Frontal cortex (tissue), 4 donors: ENCODE measurements around the gene CLPSL2. TPM values are rescaled to one million over a fixed set of nuclear protein-coding genes. Genes with fewer than 3 reads are reported as not detected.

ENCODE experiments used
- DNase-seq, 2 donors: peaks; one replicate each; pipeline ENCODE4 v3.0.0; 2012; ENCODE audit warnings: low spot score in 2 of 2
- FAIRE-seq: peaks from 2 replicates; lab custom pipeline; 2012; peaks lifted over from hg19 to GRCh38; lab: Jason Lieb, UNC
- total RNA-seq: library from RNA; depleted of rRNA; stranded (reverse); fragments of >200 nt; gene quantifications from one replicate; pipeline ENCODE4 v1.2.3, GENCODE V29; 2014
- donor health status: control.
- donor health status: control.
- donor health status: control.

The CLPSL2 gene
- total RNA-seq, 1 donor from 2014 or later: not detected

DNA sequence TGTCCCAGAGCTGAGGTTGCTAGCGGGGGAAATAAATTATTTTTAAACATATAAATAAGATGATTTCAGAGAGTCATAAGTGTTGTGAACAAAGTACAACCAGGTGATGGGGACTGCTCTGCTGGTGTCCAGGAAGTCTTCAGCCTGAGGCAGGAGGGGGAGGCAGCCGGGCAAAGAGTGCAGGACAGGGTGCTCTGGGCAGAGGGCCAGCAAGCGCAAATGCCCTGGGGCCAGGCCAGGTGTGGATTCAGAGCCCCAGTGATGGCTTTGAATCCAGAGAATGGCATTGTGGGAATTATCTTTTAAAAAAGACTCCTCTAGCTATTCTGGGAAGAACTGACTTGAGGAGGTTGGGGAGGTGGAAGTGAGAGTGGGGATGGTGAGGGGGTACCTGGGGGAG, 6.0 kb downstream of the CLPSL2 start:
- FAIRE-seq: no peak
- no peak for DNase-seq

DNA sequence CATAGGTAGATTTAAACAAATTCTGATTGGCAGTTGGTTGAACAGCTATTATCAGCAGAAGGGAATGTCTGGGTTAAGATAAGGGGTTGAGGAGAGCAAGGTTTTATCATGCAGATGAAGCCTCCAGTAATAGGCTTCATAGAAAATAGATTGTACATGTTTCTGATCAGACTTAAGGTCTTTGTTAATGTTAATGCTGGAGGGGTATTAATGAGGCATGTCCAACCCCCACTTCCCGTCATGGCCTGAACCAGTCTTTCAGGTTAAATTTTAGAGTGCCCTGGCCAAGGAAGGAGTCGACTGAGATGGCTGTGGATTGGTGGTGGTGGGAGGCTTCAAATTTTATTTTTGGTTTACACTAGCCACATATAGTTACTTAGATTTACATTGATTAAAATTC, 7.8 kb downstream of the CLPSL2 start:
- DNase-seq (no peak), FAIRE-seq (no peak)

- DNase-seq: no peak
- no peak for FAIRE-seq
These were observed 9.9 kb downstream of the CLPSL2 start for GRCh38 chr6:35786272-35786671.

DNA sequence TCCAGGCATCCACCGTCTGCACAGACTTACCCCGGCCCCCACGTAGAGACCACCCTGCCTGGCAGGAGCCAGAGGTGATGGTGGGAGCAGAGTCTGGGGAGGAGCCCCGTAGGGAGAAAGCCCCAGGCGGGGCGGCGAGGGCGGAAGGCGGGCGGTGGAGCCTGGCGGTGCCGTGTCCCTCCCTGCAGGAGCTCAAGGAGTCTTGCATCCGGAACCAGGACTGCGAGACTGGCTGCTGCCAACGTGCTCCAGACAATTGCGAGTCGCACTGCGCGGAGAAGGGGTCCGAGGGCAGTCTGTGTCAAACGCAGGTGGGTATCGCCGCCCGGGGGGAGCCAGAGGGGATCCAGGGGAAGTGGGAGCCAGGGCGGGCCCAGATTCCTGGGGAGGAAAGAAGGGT, 10.4 kb downstream of the CLPSL2 start:
- FAIRE-seq (no peak), DNase-seq (no peak)

DNA sequence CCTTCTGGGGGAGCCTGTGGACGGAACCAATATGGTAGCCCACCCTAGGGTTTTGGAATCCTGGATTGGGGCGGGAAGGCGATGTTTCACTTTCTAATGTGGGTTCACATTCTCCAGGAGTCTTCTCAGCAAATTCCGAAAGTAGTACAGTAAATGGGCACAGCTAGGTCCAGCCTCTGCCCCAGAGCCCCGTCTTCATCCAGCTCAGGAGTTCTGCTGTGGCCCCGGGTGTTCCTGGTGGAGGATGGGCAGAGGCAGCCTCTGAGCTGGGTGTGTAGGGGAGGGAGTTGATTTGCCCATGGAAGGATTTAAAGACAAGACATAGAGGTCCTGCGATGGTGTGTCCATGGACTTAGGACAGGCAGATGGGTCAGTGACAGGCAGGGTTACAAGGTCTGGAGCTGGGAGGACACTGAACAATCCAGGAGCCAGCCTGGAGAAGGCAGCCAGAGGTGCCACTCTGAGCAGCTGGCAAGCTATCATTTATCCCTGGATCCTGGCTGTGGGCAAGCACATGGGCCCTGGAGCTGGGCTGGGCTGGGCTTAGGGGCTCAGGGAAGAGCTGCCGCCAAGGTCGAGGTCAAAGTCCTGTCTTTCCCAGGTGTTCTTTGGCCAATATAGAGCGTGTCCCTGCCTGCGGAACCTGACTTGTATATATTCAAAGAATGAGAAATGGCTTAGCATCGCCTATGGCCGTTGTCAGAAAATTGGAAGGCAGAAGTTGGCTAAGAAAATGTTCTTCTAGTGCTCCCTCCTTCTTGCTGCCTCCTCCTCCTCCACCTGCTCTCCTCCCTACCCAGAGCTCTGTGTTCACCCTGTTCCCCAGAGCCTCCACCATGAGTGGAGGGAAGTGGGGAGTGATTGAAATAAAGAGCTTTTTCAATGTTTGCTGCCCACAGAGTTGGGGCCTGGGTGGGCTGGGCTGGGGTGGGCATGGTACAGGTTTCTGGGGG, 11.1 kb downstream of the CLPSL2 start:
- DNase-seq (no peak), FAIRE-seq (no peak)

- DNase-seq (no peak), FAIRE-seq (no peak)
These were observed 12.1 kb downstream of the CLPSL2 start for GRCh38 chr6:35788423-35788982.

GRCh38 chr6:35790683-35791082, 14.3 kb downstream of the CLPSL2 start:
- DNase-seq (no peak), FAIRE-seq (no peak)

- no peak for FAIRE-seq
These were observed 18.4 kb downstream of the CLPSL2 start for GRCh38 chr6:35794536-35795452.

DNA sequence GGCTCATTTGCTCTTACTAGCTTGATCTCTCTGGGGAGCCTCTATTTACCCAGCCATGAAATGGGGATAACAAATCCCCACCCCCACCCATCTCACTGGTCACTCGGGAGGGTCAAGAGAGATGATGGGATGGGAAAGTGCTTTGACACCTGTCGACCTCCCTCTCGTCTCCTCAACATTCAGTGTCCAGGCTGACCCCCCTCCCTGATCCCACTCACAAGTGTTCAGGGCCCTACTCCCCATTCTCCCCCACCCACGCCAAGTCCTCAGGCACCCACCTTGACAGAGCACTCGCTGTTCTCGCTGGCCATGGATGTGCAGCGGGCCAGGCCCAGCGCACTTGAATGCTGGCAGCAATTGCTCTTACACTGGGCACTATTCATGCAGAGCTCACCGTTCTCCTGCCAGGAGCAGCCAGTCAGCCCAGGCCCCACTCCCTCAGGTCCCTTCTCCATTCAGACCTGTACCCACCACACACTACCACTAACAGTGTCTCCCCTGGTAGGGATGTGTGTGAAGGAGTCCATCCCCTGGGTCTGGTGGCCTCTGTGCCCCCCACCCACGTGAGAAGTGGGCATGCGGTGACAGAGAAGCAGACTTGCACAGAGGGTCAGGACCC, 19.2 kb downstream of the CLPSL2 start:
- DNase-seq (no peak), FAIRE-seq (no peak)

More at GRCh38 chr6:35794536-35795452, 18.4 kb downstream of the CLPSL2 start:
- no peak for DNase-seq

DNA sequence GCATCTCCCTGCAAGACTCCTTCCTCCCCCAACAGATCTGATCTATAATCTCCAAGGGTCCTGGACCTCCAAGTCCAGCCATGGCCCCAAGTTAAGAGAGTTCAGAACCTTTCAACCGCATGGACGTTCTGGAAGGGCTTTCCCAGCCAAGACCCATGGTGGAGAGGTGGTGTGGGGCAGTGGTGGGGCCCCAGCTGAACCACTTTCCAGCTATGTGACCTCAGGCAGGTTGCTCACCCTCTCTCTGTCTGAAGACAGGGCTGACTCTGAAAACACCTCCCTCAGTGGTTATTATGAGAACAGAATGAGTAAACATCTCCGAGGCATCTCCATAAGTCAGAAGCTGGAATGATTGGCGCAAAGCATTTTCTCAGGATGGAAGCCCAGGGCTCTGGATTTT, 19.8 kb downstream of the CLPSL2 start:
- FAIRE-seq: no peak
- DNase-seq: no peak

DNA sequence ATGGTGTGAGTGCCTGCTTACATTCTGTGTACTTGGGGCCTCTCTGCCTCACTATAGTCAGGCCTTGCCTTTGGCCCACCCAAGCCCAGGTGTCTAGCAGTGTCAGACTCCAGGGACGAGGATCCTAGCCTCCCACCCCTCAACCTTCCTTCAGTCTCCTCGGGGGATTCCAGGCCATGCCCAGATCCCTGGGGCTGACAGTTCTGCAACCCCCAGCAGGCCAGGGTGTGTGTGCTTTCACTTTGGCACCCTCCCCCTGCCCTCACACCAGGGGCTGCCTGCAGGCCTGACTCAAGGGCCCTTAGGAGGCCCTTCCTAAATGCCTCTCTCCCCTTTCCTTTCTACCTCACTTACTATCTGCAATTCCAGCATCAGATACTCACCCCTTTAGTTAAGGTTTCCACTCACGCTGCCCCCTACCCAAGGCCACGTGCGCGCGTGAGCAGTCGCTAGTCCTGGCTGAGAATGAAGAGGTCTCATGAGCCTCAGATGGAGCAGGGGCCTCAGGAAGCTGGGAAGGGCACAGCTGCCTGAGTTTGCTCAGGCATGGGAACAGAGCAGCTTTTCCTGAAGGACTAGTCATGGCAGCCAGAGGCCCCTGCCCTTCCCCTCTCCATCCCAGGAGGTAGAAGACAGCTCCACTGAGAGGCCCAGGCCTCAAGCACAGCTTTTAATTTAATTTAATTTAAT, 21.6 kb downstream of the CLPSL2 start:
- FAIRE-seq: no peak
- no peak for DNase-seq

DNA sequence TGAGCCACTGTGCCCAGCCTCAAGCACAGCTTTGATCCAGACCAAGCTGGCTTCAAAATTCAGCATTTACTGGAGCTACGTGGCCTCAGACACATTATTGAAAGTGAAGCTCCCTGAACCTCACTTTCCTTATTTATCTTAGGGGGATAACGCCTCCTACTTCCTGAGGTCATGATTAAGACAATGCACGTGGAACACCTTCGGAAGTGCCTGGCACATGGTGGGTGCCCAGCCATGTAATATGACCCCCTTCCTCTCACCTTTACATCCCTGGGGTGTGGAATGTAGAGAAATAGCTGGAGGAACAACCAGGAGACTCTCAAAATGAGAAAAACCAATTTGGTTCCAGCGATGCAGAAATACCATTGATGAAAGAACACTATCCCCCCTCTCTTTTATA, 22.3 kb downstream of the CLPSL2 start:
- DNase-seq (no peak), FAIRE-seq (no peak)

GRCh38 chr6:35801148-35801547, 24.8 kb downstream of the CLPSL2 start:
- no peak for FAIRE-seq

GRCh38 chr6:35804996-35805736, 28.8 kb downstream of the CLPSL2 start, which contains the start of gene LHFPL5:
TSS of gene LHFPL5 (plus strand) at chr6:35805352. CDS start at chr6:35805671, 319 bp downstream.
- FAIRE-seq (no peak), DNase-seq (peak; percentile 57 to 78)

More at GRCh38 chr6:35801148-35801547, 24.8 kb downstream of the CLPSL2 start:
- DNase-seq: no peak

- FAIRE-seq (no peak), DNase-seq (no peak)
These were observed 32.3 kb downstream of the CLPSL2 start for GRCh38 chr6:35808688-35809087.

DNA sequence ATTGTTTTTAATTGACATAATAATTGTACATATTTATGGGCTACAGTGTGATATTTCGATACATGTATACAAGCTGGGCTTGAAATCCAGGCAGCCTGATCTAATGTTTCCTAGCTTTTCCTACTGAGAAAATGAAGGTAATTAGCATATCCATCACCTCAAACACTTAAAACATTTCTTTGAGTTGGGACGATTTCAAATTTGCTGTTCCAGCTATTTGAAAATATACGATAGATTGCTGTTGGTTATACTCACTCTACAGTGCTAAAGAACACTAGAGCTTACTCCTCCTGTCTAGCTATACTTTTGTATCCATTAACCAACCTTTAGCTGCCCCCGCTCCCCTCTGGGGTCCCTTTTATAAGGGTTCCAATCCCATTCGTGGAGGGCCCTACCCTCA, 33.4 kb downstream of the CLPSL2 start:
- no peak for FAIRE-seq

GRCh38 chr6:35810971-35811698, 34.7 kb downstream of the CLPSL2 start:
- FAIRE-seq: no peak
- DNase-seq: no peak

More for the DNA sequence above, 33.4 kb downstream of the CLPSL2 start:
- DNase-seq: no peak

DNA sequence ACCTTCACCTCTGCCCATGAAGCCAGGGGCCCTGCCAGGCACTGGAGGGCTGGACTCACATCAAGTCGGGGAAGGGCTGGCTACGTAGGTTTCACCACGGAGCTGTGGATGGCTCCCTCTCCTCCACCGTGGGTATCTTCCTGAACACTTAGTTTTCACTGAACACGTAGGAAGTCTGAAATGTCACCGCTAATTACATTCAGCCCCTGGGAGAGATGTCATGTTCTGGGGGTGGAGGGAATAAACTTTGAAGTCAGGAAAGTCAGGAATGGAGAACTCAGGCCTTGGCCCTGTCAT, 35.2 kb downstream of the CLPSL2 start:
- FAIRE-seq (no peak), DNase-seq (no peak)
